DMS153 (cell line): ENCODE results near the gene XRCC5.

Experiments used
- DNase-seq: peaks from one replicate; lab custom pipeline; 2025; lab: John Stamatoyannopoulos, UW

Gene XRCC5

GRCh38 chr2:216233281-216233995 is 124.3 kb downstream of the XRCC5 start:
- DNase-seq, result no peak

- DNase-seq, result no peak
These were observed 125.0 kb downstream of the XRCC5 start for GRCh38 chr2:216234106-216234505.

- DNase-seq, result peak; percentile 52
These were observed 126.3 kb downstream of the XRCC5 start for GRCh38 chr2:216235462-216235861.

- DNase-seq, result no peak
These were observed 126.7 kb downstream of the XRCC5 start for GRCh38 chr2:216235896-216236295.

- DNase-seq, result no peak
These were observed 127.3 kb downstream of the XRCC5 start for GRCh38 chr2:216236486-216236885.

GRCh38 chr2:216242365-216242764 is 133.2 kb downstream of the XRCC5 start:
- DNase-seq, result peak; percentile 67

GRCh38 chr2:216243026-216243425 is 133.9 kb downstream of the XRCC5 start:
- DNase-seq, result no peak

GRCh38 chr2:216245391-216245975 is 136.3 kb downstream of the XRCC5 start:
- DNase-seq, result no peak

- no peak for DNase-seq
These were observed 137.6 kb downstream of the XRCC5 start for GRCh38 chr2:216246766-216247165.
